SK-N-SH (cell line): ENCODE data around the gene KLF2. TPM values are rescaled to one million over a fixed set of nuclear protein-coding genes. Genes with fewer than 3 reads are reported as not detected.

Experiments
- CTCF ChIA-PET: fragments of 300-600, 350-600 bp; formaldehyde crosslinking; extraction: SDS; loops from one replicate; lab custom pipeline; 2021; lab: Yijun Ruan, JAX
- POLR2A ChIA-PET: fragments of 350-600 bp; sonication (Branson Sonifier 250); formaldehyde crosslinking; extraction: SDS; loops from one replicate; lab custom pipeline; 2020; ENCODE audit warnings: antibody characterized with exemption, inconsistent platforms; lab: Yijun Ruan, JAX
- DNase-seq: peaks from one replicate; pipeline ENCODE4 v3.0.0; 2012
- H2AFZ ChIP-seq: fragments of 200-600 bp; sonication (generic); 2 replicates; pipeline ENCODE4 v1.8.1; 2016; ENCODE audit warnings: antibody characterized with exemption, mild to moderate bottlenecking, low read depth
- H3F3A ChIP-seq: fragments of 200-600 bp; sonication (generic); replicated peaks from 2 replicates; pipeline ENCODE3; 2016; ENCODE audit warnings: antibody characterized with exemption, mild to moderate bottlenecking; ENCODE audit not compliant: insufficient read depth
- H3K27ac ChIP-seq, 2 experiments: fragments of 200-500 bp in 1 of 2; fragments of 200-600 bp in 1 of 2; sonication (Bioruptor generic) in 1 of 2; sonication (generic), shearing (Covaris generic) in 1 of 2; 2 replicates each; pipeline versions ENCODE4 v1.5.1 to v1.6.1; 2014 to 2016; ENCODE audit warnings: low read depth in 2 of 2, inconsistent platforms in 1 of 2, low read length in 1 of 2, mild to moderate bottlenecking in 1 of 2, mixed read lengths in 1 of 2
- H3K27me3 ChIP-seq: fragments of 200-600 bp; sonication (generic), shearing (Covaris generic); 2 replicates; pipeline ENCODE4 v1.6.1; 2016; ENCODE audit warnings: mixed run types; ENCODE audit not compliant: insufficient read depth
- H3K36me3 ChIP-seq, 2 experiments: fragments of 200-500 bp in 1 of 2; fragments of 200-600 bp in 1 of 2; sonication (Bioruptor generic) in 1 of 2; sonication (generic) in 1 of 2; replicated peaks in 1 of 2; 2 replicates each; pipeline versions ENCODE3 to v1.5.1; 2014 to 2016; ENCODE audit warnings: low read length in 1 of 2, mild to moderate bottlenecking in 1 of 2; ENCODE audit not compliant: insufficient read depth in 2 of 2, control insufficient read depth in 1 of 2
- H3K4me1 ChIP-seq, 2 experiments: fragments of 200-500 bp in 1 of 2; fragments of 200-600 bp in 1 of 2; sonication (Bioruptor generic) in 1 of 2; sonication (generic), shearing (Covaris generic) in 1 of 2; 2 replicates each; pipeline versions ENCODE4 v1.5.1 to v1.6.1; 2014 to 2016; ENCODE audit warnings: low read depth in 1 of 2, low read length in 1 of 2, mixed run types in 1 of 2; ENCODE audit not compliant: insufficient read depth in 2 of 2, control insufficient read depth in 1 of 2
- H3K4me2 ChIP-seq: fragments of 200-600 bp; sonication (generic), shearing (Covaris generic); 2 replicates; pipeline ENCODE4 v1.6.1; 2017; ENCODE audit warnings: mixed run types
- H3K4me3 ChIP-seq, 2 experiments: fragments of 200-500 bp in 1 of 2; fragments of 200-600 bp in 1 of 2; sonication (Bioruptor generic) in 1 of 2; sonication (generic), shearing (Covaris generic) in 1 of 2; 2 replicates each; pipeline versions ENCODE4 v1.5.1 to v1.8.1; 2014 to 2016; ENCODE audit warnings: low read depth in 2 of 2, inconsistent platforms in 1 of 2, low read length in 1 of 2, mild to moderate bottlenecking in 1 of 2, mixed read lengths in 1 of 2, moderate library complexity in 1 of 2
- H3K79me2 ChIP-seq: fragments of 200-600 bp; sonication (generic); 2 replicates; pipeline ENCODE4 v1.8.1; 2017; ENCODE audit warnings: mild to moderate bottlenecking; ENCODE audit not compliant: insufficient read depth
- H3K9ac ChIP-seq: fragments of 200-600 bp; sonication (generic); 2 replicates; pipeline ENCODE4 v1.6.1; 2017; ENCODE audit warnings: mixed run types
- H3K9me2 ChIP-seq: fragments of 200-600 bp; sonication (generic); 2 replicates; pipeline ENCODE4 v1.6.1; 2017; ENCODE audit warnings: mixed run types
- H3K9me3 ChIP-seq: fragments of 200-600 bp; sonication (generic); 2 replicates; pipeline ENCODE4 v1.6.1; 2017; ENCODE audit warnings: mixed run types, mild to moderate bottlenecking, moderate library complexity
- H4K20me1 ChIP-seq: fragments of 200-600 bp; sonication (generic); 2 replicates; pipeline ENCODE4 v1.6.1; 2017; ENCODE audit warnings: mild to moderate bottlenecking, mixed run types; ENCODE audit not compliant: insufficient read depth
- CTCF ChIP-seq: fragments of 200-600 bp; sonication (generic); IDR thresholded peaks from 2 replicates; pipeline ENCODE4 v1.6.1; 2017; ENCODE audit warnings: antibody characterized with exemption, mild to moderate bottlenecking, moderate library complexity
- EZH2phosphoT487 ChIP-seq: fragments of 200-600 bp; sonication (generic); IDR thresholded peaks from 2 replicates; pipeline ENCODE4 v1.6.1; 2017; ENCODE audit warnings: low read depth, mixed run types, mild to moderate bottlenecking, antibody characterized with exemption, moderate library complexity, borderline replicate concordance
- FOSL2 ChIP-seq: IDR thresholded peaks from 2 replicates; pipeline ENCODE4 v1.4.0; 2012; ENCODE audit warnings: low read depth, mild to moderate bottlenecking, moderate library complexity, borderline replicate concordance
- FOXJ3 ChIP-seq: sonication (generic); formaldehyde crosslinking; IDR thresholded peaks from 2 replicates; pipeline ENCODE4 v1.5.1; 2020; ENCODE audit warnings: mild to moderate bottlenecking, missing genetic modification reagents
- FOXM1 ChIP-seq: IDR thresholded peaks from 2 replicates; pipeline ENCODE4 v1.4.0; 2012; ENCODE audit warnings: low read depth, mild to moderate bottlenecking
- GABPA ChIP-seq: IDR thresholded peaks from 2 replicates; pipeline ENCODE4 v1.4.0; 2012; ENCODE audit warnings: low read depth, mild to moderate bottlenecking
- MEF2A ChIP-seq: IDR thresholded peaks from 2 replicates; pipeline ENCODE4 v1.4.0; 2012; ENCODE audit warnings: low read depth, borderline replicate concordance
- NRF1 ChIP-seq: IDR thresholded peaks from 2 replicates; pipeline ENCODE4 v1.6.1; 2012; ENCODE audit warnings: low read depth, mild to moderate bottlenecking, low read length
- PBX3 ChIP-seq: IDR thresholded peaks from 2 replicates; pipeline ENCODE4; 2012
- RCOR1 ChIP-seq: fragments of 150-350 bp; IDR thresholded peaks from 2 replicates; pipeline ENCODE4 v1.6.1; 2017; ENCODE audit warnings: antibody characterized with exemption, low read length
- SIN3A ChIP-seq: IDR thresholded peaks from 2 replicates; pipeline ENCODE4 v1.6.1; 2012; ENCODE audit warnings: low read depth, mild to moderate bottlenecking, low read length, moderate library complexity, borderline replicate concordance
- SMC3 ChIP-seq: IDR thresholded peaks from 2 replicates; pipeline ENCODE4 v1.6.1; 2012; ENCODE audit warnings: low read depth, low read length, improper control_type of control experiment
- TCF12 ChIP-seq: IDR thresholded peaks from 2 replicates; pipeline ENCODE4 v1.4.0; 2012
- USF1 ChIP-seq: IDR thresholded peaks from 2 replicates; pipeline ENCODE4 v1.4.0; 2012; ENCODE audit warnings: low read depth, borderline replicate concordance
- YY1 ChIP-seq: IDR thresholded peaks from 2 replicates; pipeline ENCODE4 v1.4.0; 2012; ENCODE audit warnings: low read depth, mild to moderate bottlenecking
- WGBS: methylation state at CpG from one replicate; pipeline ENCODE4 v1.1.6; 2017; ENCODE audit warnings: low lambda C conversion rate; 5-methylcytosine and 5-hydroxymethylcytosine counted together
- polyA plus RNA-seq, 3 experiments: library from polyadenylated mRNA; depleted of rRNA; stranded (reverse); fragments of >200 nt; gene quantifications; 2 replicates each; pipeline ENCODE4 v1.2.3, GENCODE V29; 2012

Gene KLF2
- polyA plus RNA-seq, 1 of the 3 experiments (the other 2 are of a cell fraction) = 6.9 TPM

- Histone ChIP-seq H3K9ac (no peak overlapping the region), H3K4me3 (no peak overlapping the region), H3K27ac (no peak overlapping the region), H3K9me2 (no peaks in the 10 kb centered on the region), H3K9me3 (no peaks in the 10 kb centered on the region), H3K4me2 (no peak overlapping the region), H3K4me1 (no peaks in the 10 kb centered on the region), H3K36me3 (peaks cover 0 to 29% of the 10 kb centered on the region in 2 experiments), H3K27me3 (no peaks in the 10 kb centered on the region), H2AFZ (no peak overlapping the region), H3K79me2 (no peaks in the 10 kb centered on the region), H3F3A (no peaks in the 10 kb centered on the region), H4K20me1 (no peaks in the 10 kb centered on the region)
- ChIA-PET CTCF (interaction anchor here (1.9 to 3.0 kb wide), 2 partner anchors 10 to 13 kb away, joined by 7 to 13 read pairs; no protein-coding TSS in a partner anchor), POLR2A (no interaction called here)
- TF ChIP-seq SMC3 = no peak
- TF ChIP-seq USF1 = no peak
- no peak for TF ChIP-seq FOSL2
- no peak for TF ChIP-seq MEF2A
- no peak for DNase-seq
- WGBS = 93% methylated on average over 12 of the region's 12 CpGs
Measured at GRCh38 chr19:16373079-16373478, 48.5 kb downstream of the KLF2 start.

GRCh38 chr19:16373532-16373931 lies 48.9 kb downstream of the KLF2 start:
- DNase-seq = no peak

More at GRCh38 chr19:16373532-16373931, 48.9 kb downstream of the KLF2 start:
- H3F3A ChIP-seq = no peaks in the 10 kb centered on the region
- no peaks in the 10 kb centered on the region for H3K9me2 ChIP-seq
- no peak overlapping the region for H2AFZ ChIP-seq
- no peak overlapping the region for H3K27ac ChIP-seq
- no peaks in the 10 kb centered on the region for H3K27me3 ChIP-seq
- H3K36me3 ChIP-seq = peaks cover 0 to 29% of the 10 kb centered on the region in 2 experiments
- ChIA-PET CTCF (interaction anchor here (1.9 to 3.0 kb wide), 2 partner anchors 10 to 13 kb away, joined by 7 to 13 read pairs; no protein-coding TSS in a partner anchor), POLR2A (interaction anchor here (0.9 kb wide), 1 partner anchor 12 kb away, joined by 3 read pairs; no protein-coding TSS in a partner anchor)
- no peaks in the 10 kb centered on the region for H3K79me2 ChIP-seq
- no peaks in the 10 kb centered on the region for H3K9me3 ChIP-seq
- no peak overlapping the region for H3K4me3 ChIP-seq
- TF ChIP-seq EZH2phosphoT487 (no peak), YY1 (no peak), PBX3 (no peak), MEF2A (no peak), FOXJ3 (CRISPR knock-in tag) (no peak), TCF12 (no peak), SIN3A (no peak), FOXM1 (no peak), RCOR1 (no peak), FOSL2 (no peak), SMC3 (no peak), NRF1 (no peak), GABPA (no peak), CTCF (no peak)
- WGBS = 96% methylated on average over 12 of the region's 12 CpGs
- H4K20me1 ChIP-seq = no peaks in the 10 kb centered on the region
- no peak overlapping the region for H3K4me2 ChIP-seq
- no peak overlapping the region for H3K9ac ChIP-seq
- H3K4me1 ChIP-seq = no peaks in the 10 kb centered on the region
